Activated CD4-positive, alpha-beta T cell treated with anti-CD3 and anti-CD28 coated beads for 36 hours (primary cell): ENCODE results near the gene L2HGDH. TPM values are rescaled to one million over a fixed set of nuclear protein-coding genes. Genes with fewer than 3 reads are reported as not detected.

Source experiments
- ATAC-seq: fragments of 200-7000 bp; cut with Tn5 transposase; one replicate; pipeline ENCODE4 v1.10.0; 2021; ENCODE audit warnings: mild to moderate bottlenecking, moderate library complexity
- CTCF ChIA-PET: fragments of 350-600 bp; sonication (Branson Sonifier 250); formaldehyde crosslinking; loops from one replicate; lab custom pipeline; 2021; ENCODE audit warnings: antibody characterized with exemption; lab: Charles Lee
- POLR2A ChIA-PET: fragments of 350-600 bp; sonication (Branson Sonifier 250); formaldehyde crosslinking; loops from one replicate; lab custom pipeline; 2021; ENCODE audit warnings: antibody characterized with exemption, inconsistent platforms; lab: Charles Lee
- DNase-seq: peaks from one replicate; pipeline ENCODE4 v3.0.0-alpha.2; 2020
- H3K27ac Mint-ChIP-seq: one replicate; pipeline ENCODE4 v1.8.0; 2021; ENCODE audit warnings: mixed read lengths
- H3K27me3 Mint-ChIP-seq: one replicate; pipeline ENCODE4 v1.8.0; 2021; ENCODE audit warnings: mixed read lengths
- H3K36me3 Mint-ChIP-seq: one replicate; pipeline ENCODE4 v1.8.0; 2021; ENCODE audit warnings: low read depth, mixed read lengths
- H3K4me1 Mint-ChIP-seq: one replicate; pipeline ENCODE4 v1.8.0; 2021; ENCODE audit warnings: mixed read lengths
- H3K4me3 Mint-ChIP-seq: one replicate; pipeline ENCODE4 v1.8.0; 2021; ENCODE audit warnings: mild to moderate bottlenecking, moderate library complexity, mixed read lengths
- H3K9me3 Mint-ChIP-seq: one replicate; pipeline ENCODE4 v1.8.0; 2021; ENCODE audit warnings: low read depth, mixed read lengths
- intact Hi-C, 2 experiments: fragments of 100-400 bp; cut with DNase I in 1 of 2; cut with micrococcal nuclease in 1 of 2; formaldehyde crosslinking; loops; one replicate each; pipeline versions ENCODE4 v1.14.2 to v1.15.1; 2022 to 2024; cut with DNase I, micrococcal nuclease
- total RNA-seq, 2 experiments: library from RNA; stranded (reverse); gene quantifications; one replicate each; pipeline ENCODE4 v1.2.3, GENCODE V29; 2021

The L2HGDH gene
- total RNA-seq, 2 experiments from 2014 or later, result 12.8 to 19.0 TPM

DNA sequence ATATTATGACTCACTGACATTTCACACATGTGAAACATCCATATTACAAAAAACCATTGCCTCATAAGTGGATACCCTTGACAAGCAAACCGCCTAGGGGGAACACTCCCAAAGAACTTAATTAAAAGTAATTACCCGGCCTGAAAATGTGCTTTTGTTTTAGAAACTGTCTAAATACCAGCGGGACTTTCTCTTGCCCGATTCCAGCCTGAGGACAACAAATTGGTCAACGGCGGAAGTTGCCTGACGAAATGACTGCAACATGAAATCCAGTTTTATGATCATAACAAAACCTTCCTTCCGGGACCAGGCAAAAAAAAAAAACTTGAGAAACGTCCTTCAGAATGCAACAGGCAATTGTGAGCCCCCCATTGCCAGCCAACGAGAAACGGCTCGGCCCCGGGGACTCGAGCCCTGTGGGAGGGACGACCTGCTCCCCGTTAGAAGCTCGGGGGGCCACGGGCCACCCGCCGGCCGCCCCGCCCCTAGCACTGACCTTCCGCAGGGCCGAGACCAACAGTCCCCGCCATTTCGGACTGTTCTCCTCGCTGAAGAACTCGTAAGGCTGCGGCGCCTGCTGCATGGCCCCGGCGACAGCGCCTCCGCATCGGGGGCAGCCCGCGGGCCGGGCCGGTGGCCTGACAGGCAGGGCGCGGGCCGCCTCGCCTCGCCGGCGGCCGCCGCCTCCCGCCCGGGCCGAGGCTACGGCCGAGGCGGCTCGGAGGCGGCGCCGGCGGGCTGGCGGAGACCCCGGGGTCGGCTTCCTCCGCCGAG is 81.1 kb downstream of the L2HGDH start:
- CTCF ChIA-PET, result no interaction called here
- ATAC-seq, result peak; percentile 40
- H3K4me1 Mint-ChIP-seq, result peaks cover 47% of the 10 kb centered on the region

DNA sequence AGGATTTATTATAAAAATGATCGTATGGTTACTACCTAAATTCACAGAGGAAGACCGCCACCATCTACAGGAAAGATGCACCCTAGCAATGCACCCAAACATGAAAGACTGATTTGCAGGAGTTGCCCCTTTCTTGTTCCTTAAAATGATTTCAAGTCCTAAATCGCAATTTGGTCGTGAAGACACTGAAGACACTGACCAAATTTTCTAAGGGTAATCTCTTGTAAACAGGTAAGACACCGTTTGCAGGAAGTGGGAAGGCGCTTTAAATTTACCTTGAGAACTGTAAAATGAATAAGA is 81.7 kb downstream of the L2HGDH start:
- ATAC-seq (no peak), DNase-seq (no peak)
- peaks cover 5% of the 10 kb centered on the region for H3K9me3 Mint-ChIP-seq
- no peaks in the 10 kb centered on the region for H3K27me3 Mint-ChIP-seq
- ChIA-PET POLR2A (no interaction called here), CTCF (no interaction called here)
- H3K4me3 Mint-ChIP-seq, result peak overlapping the region; percentile 78
- intact Hi-C loops, result loop anchor here (1.0 to 5.0 kb wide), 16 partner anchors 82 to 598 kb away; partner anchors contain the start of genes VCPKMT (in 2 of the 2), DMAC2L (in 1 of the 2), KLHDC2 (in 1 of the 2) and L2HGDH (in 1 of the 2)
- peak overlapping the region; percentile 85 for H3K27ac Mint-ChIP-seq
- H3K36me3 Mint-ChIP-seq, result peaks cover 12% of the 10 kb centered on the region
- peaks cover 51% of the 10 kb centered on the region for H3K4me1 Mint-ChIP-seq

More for the DNA sequence above, 81.1 kb downstream of the L2HGDH start:
- intact Hi-C loops, result loop anchor here (1.0 to 5.0 kb wide), 23 partner anchors 81 to 645 kb away; partner anchors contain the start of genes DMAC2L (in 2 of the 2), L2HGDH (in 2 of the 2), VCPKMT (in 2 of the 2) and KLHDC2 (in 1 of the 2)
- H3K27me3 Mint-ChIP-seq, result no peaks in the 10 kb centered on the region
- peak overlapping the region; percentile 85 for H3K27ac Mint-ChIP-seq
- POLR2A ChIA-PET, result interaction anchor here (1.1 kb wide), 1 partner anchor 115 kb away, joined by 3 read pairs; the partner anchor contains the start of gene VCPKMT
- H3K4me3 Mint-ChIP-seq, result peak overlapping the region; percentile 78
- peaks cover 17% of the 10 kb centered on the region for H3K36me3 Mint-ChIP-seq
- peaks cover 10% of the 10 kb centered on the region for H3K9me3 Mint-ChIP-seq
- peak; percentile 67 for DNase-seq

DNA sequence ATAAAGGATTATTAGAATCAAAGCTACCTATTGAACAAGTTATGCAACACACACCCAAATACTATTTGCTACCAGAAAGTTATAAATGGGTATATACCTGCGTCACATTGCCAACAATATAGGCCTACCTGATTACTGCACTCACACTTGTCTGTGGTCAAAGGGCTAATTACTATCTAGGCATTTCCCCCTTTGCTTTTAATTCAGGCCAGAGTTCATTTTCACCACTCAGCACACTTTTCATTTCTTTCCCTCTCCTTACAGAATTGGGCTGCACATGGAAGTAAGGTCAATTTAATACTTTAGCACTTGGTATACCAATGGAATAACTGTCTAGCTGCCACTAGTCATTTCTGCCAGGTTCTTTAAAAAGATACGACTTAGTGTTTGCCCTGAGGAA is 82.3 kb downstream of the L2HGDH start:
- ChIA-PET CTCF (no interaction called here), POLR2A (no interaction called here)
- ATAC-seq (no peak), DNase-seq (no peak)
- Mint-ChIP-seq H3K27ac (no peak overlapping the region), H3K4me1 (peaks cover 51% of the 10 kb centered on the region), H3K4me3 (peak overlapping the region; percentile 78), H3K36me3 (peaks cover 10% of the 10 kb centered on the region), H3K27me3 (no peaks in the 10 kb centered on the region), H3K9me3 (no peaks in the 10 kb centered on the region)
- intact Hi-C loops, result loop anchor here (1.0 to 5.0 kb wide), 16 partner anchors 83 to 597 kb away; partner anchors contain the start of genes VCPKMT (in 2 of the 2), DMAC2L (in 1 of the 2), KLHDC2 (in 1 of the 2) and L2HGDH (in 1 of the 2)

DNA sequence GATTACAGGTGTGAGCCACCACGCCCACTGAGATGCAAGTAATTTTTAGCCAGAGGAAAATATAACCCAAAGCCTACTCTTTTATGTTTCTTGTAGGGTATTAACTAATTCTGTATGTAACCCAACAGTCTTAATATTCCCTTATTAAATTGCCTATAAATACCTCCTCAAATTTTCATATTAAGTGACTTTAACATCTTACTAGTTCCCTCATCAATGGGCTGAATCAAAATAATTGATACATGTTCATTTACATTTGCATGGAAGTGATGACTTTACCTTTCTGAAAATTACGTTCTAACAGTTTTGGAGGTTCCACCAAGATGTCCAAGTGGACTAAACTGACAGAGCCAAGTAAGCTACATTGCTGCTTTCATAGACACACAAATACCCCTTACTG is 83.7 kb downstream of the L2HGDH start:
- CTCF ChIA-PET, result interaction anchor here (1.4 kb wide), 1 partner anchor 12 kb away, joined by 3 read pairs; no protein-coding TSS in a partner anchor
- intact Hi-C loops, result no loop called here

DNA sequence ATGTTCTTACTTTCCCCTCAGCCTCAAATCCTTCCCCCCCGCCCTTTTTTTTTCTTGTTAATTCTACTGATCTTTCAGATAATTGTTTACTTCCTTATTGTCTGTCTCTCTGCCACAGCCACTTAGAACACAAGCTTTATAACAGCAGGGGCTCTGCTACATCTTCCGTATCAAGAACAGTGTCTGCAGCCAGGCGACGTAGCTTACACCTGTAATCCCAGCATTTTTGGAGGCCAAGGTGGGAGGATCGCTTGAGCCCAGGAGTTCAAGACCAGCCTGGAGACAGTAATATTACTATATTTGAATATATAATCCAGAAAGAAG is 86.1 kb downstream of the L2HGDH start:
- Mint-ChIP-seq H3K27ac (no peak overlapping the region), H3K9me3 (no peaks in the 10 kb centered on the region), H3K27me3 (no peaks in the 10 kb centered on the region), H3K36me3 (peaks cover 19% of the 10 kb centered on the region), H3K4me3 (no peak overlapping the region), H3K4me1 (peaks cover 46% of the 10 kb centered on the region)
- ATAC-seq (no peak), DNase-seq (no peak)
- ChIA-PET POLR2A (interaction anchor here (0.7 kb wide), 1 partner anchor 154 kb away, joined by 3 read pairs; no protein-coding TSS in a partner anchor), CTCF (no interaction called here)
- intact Hi-C loops, result no loop called here

More for the DNA sequence above, 83.7 kb downstream of the L2HGDH start:
- DNase-seq, result no peak
- POLR2A ChIA-PET, result interaction anchor here (0.7 to 1.0 kb wide), 2 partner anchors 112 to 584 kb away, joined by 3 to 4 read pairs; partner anchors contain the start of gene VCPKMT
- Mint-ChIP-seq H3K4me3 (no peak overlapping the region), H3K27me3 (no peaks in the 10 kb centered on the region), H3K36me3 (peaks cover 12% of the 10 kb centered on the region), H3K27ac (no peak overlapping the region), H3K9me3 (no peaks in the 10 kb centered on the region), H3K4me1 (peaks cover 43% of the 10 kb centered on the region)
- ATAC-seq, result no peak

DNA sequence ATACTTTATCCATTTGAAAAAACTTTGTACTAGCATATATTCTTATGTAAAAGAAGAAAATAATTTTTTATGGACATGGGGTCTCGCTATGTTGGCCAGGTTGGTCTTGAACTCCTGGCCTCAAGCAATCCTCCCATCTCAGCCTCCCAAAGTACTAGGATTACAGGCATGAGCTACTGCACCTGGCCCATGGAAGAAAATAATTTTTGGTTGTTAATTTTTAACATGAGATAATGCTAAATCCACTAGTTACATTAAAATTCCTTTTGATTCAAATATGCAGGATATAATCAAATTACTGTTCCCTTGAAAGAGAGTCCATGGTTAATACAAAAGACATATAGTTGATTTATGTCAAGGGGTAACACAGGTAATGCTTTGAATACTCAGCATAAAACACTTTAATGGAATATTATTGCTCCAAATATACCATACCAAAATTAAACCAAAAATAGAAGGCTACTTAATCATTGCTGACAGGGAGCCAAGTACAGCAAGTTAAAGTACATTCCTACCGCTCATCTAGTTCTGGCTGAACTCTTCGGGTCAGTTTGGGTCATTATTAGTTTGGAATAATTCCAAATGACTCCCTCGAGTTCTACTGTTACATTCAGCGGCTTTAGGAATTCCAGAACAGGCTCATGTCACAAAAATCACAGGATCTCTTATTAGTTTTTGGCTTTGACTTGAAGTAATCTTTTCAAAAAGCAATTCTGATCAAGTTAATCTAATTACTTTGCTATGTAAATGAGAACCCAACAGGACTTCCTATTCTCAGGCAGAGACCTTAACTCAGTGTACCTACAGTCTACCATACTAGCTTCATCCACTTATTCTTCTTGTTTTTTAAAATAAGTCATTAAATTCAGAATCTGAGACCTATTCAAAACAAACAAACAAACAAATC is 86.7 kb downstream of the L2HGDH start:
- H3K27me3 Mint-ChIP-seq, result no peaks in the 10 kb centered on the region
- no peak for DNase-seq
- intact Hi-C loops, result no loop called here
- ChIA-PET POLR2A (interaction anchor here (0.6 to 0.7 kb wide), 2 partner anchors 154 to 219 kb away, joined by 3 read pairs; no protein-coding TSS in a partner anchor), CTCF (no interaction called here)
- H3K4me3 Mint-ChIP-seq, result no peak overlapping the region
- H3K9me3 Mint-ChIP-seq, result no peaks in the 10 kb centered on the region
- peaks cover 19% of the 10 kb centered on the region for H3K36me3 Mint-ChIP-seq
- no peak overlapping the region for H3K27ac Mint-ChIP-seq
- peaks cover 48% of the 10 kb centered on the region for H3K4me1 Mint-ChIP-seq
- ATAC-seq, result no peak

DNA sequence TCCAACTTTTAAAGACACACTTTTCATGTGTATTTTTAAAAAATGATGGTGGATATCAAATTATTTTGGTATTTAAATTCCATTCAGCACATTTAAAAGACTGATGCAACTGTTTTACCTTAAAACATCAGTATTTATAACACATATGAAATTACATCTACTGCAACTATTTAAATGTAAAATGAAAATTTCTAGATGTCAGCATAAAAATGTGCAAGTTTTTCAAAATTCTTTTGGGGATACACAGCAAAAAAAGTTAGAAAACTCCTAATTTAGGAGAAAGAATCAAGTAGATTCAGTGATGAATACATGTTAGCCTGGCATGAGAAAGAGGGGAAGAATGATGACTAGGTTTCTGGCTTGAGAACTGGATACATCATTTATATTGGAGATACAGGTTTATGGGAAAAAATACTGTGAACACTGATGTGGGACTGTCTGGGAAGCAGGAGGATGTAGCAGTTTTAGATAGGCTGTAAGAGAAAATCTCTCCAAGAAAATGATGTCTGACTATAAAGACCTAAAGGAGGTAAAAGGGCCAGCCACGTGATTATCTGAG is 89.9 kb downstream of the L2HGDH start:
- ATAC-seq (no peak), DNase-seq (no peak)
- CTCF ChIA-PET, result no interaction called here
- Mint-ChIP-seq H3K4me1 (peaks cover 39% of the 10 kb centered on the region), H3K27me3 (no peaks in the 10 kb centered on the region), H3K9me3 (no peaks in the 10 kb centered on the region), H3K27ac (peak overlapping the region; percentile 5), H3K36me3 (peaks cover 12% of the 10 kb centered on the region), H3K4me3 (no peak overlapping the region)
- POLR2A ChIA-PET, result interaction anchor here (0.6 kb wide), 1 partner anchor 358 kb away, joined by 6 read pairs; no protein-coding TSS in a partner anchor
- intact Hi-C loops, result loop anchor here in 1 of 2 experiments (5.0 kb wide), 1 partner anchor 95 kb away; no protein-coding TSS in a partner anchor

DNA sequence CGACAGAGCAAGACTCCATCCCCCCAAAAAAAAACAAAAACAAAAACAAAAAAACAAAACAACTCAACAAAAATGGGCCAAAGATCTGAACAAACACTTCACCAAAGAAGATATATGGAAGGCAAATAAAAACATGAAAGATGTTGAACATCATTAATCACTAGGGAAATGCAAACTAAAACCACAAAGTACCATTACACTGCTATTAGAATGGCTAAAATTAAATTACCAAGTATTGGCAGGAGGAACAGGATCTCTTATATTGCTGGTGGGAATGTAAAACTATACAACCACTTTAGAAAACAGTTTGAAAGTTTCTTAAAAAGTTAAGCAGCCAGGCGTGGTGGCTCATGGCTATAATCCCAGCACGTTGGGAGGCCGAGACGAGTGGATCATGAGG is 93.5 kb downstream of the L2HGDH start:
- Mint-ChIP-seq H3K27ac (no peak overlapping the region), H3K9me3 (no peaks in the 10 kb centered on the region), H3K36me3 (peaks cover 9% of the 10 kb centered on the region), H3K4me1 (peaks cover 29% of the 10 kb centered on the region), H3K4me3 (no peak overlapping the region), H3K27me3 (no peaks in the 10 kb centered on the region)
- ChIA-PET POLR2A (no interaction called here), CTCF (no interaction called here)
- intact Hi-C loops, result no loop called here
- no peak for DNase-seq
- no peak for ATAC-seq

DNA sequence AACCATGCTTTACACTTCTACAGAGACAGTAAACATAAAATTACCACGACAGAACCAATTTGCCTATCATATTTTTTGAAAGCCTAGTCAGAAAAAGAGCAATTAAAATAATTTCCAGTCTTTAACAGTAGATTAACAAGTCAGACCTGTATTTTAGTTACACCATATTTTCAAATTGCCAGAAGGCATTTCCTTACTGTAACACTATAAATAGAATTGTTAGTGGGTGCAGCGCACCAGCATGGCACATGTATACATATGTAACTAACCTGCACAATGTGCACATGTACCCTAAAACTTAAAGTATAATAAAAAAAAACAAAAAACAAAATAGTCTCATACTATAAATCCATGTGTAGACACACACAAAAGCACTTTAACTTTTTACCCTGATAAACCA is 96.6 kb downstream of the L2HGDH start:
- no peak overlapping the region for H3K4me3 Mint-ChIP-seq
- no peaks in the 10 kb centered on the region for H3K27me3 Mint-ChIP-seq
- peaks cover 6% of the 10 kb centered on the region for H3K36me3 Mint-ChIP-seq
- intact Hi-C loops, result no loop called here
- no peak for DNase-seq
- no peak overlapping the region for H3K27ac Mint-ChIP-seq
- CTCF ChIA-PET, result no interaction called here
- POLR2A ChIA-PET, result no interaction called here
- H3K4me1 Mint-ChIP-seq, result peaks cover 16% of the 10 kb centered on the region
- no peak for ATAC-seq
- no peaks in the 10 kb centered on the region for H3K9me3 Mint-ChIP-seq

DNA sequence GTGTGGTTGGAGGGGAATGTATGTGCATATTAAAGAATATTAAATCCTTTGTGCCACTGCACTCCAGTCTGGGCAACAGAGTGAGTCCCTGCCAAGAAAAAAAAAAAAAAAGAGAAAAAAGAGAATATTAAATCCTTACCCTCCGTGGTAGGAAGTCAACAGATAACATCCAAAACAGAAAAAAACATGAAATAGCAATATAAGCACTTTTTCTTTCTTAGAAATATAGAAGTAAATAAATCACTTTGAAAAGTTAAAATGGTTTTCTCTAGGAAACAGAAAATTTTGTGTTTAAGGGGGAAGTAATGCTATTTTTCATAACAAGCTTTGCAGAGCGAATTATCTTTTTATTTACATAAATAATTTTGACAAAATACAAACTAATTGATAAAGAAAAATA is 98.2 kb downstream of the L2HGDH start:
- H3K9me3 Mint-ChIP-seq, result no peaks in the 10 kb centered on the region
- CTCF ChIA-PET, result interaction anchor here (0.8 kb wide), 1 partner anchor 130 kb away, joined by 3 read pairs; no protein-coding TSS in a partner anchor
- POLR2A ChIA-PET, result no interaction called here

DNA sequence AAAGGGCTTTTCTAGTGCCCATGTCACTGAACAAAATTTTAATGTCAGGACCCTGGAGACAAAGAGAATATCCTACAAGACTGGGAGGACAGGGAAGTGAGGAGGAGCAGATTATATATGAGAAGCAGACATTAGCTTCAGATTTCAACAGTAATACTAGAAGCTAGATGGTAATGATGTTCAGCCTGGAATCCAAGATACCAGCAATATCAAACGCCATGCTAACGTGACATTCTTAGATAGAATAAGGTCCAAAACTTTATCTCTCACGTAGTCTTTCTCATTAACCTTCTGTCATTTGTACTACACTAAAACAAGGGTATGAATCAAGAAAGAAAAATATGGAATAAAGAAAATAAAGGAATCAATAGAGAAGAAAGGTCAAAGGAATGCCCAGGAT is 99.3 kb downstream of the L2HGDH start:
- intact Hi-C loops, result no loop called here
- DNase-seq, result no peak
- Mint-ChIP-seq H3K4me3 (no peak overlapping the region), H3K27ac (no peak overlapping the region), H3K4me1 (peaks cover 11% of the 10 kb centered on the region), H3K27me3 (no peaks in the 10 kb centered on the region), H3K9me3 (no peaks in the 10 kb centered on the region), H3K36me3 (peaks cover 3% of the 10 kb centered on the region)
- ATAC-seq, result no peak
- ChIA-PET POLR2A (no interaction called here), CTCF (no interaction called here)

More for the DNA sequence above, 98.2 kb downstream of the L2HGDH start:
- DNase-seq (no peak), ATAC-seq (no peak)
- Mint-ChIP-seq H3K4me1 (peaks cover 13% of the 10 kb centered on the region), H3K36me3 (peaks cover 6% of the 10 kb centered on the region), H3K4me3 (no peak overlapping the region), H3K27me3 (no peaks in the 10 kb centered on the region), H3K27ac (no peak overlapping the region)
- intact Hi-C loops, result no loop called here
